Measurements from ENCODE around the gene SAMD13. TPM values are rescaled to one million over a fixed set of nuclear protein-coding genes. Genes with fewer than 3 reads are reported as not detected.

Gene SAMD13
- total RNA-seq, 1 donor from 2014 or later = 14.3 TPM

GRCh38 chr1:84265867-84266266, 35.6 kb upstream of the SAMD13 start:
- H3K27me3 Mint-ChIP-seq = no peaks in the 10 kb centered on the region
- H3K36me3 Mint-ChIP-seq (ENCODE audit: insufficient read depth) = peaks cover 8% of the 10 kb centered on the region
- no peak for DNase-seq (ENCODE audit: low spot score, unreplicated experiment)
- H3K4me1 Mint-ChIP-seq (ENCODE audit: low read depth) = peaks cover 45% of the 10 kb centered on the region
- no peak overlapping the region for H3K4me3 Mint-ChIP-seq (ENCODE audit: low read depth)
- H3K27ac Mint-ChIP-seq = peak overlapping the region; percentile 9
- TF ChIP-seq CTCF (IDR thresholded peaks at IDR 0.05; ENCODE audit: unreplicated experiment) = no peak
- peaks cover 12% of the 10 kb centered on the region for H3K9me3 Mint-ChIP-seq (ENCODE audit: low read depth)

- H3K36me3 Mint-ChIP-seq (ENCODE audit: insufficient read depth) = peaks cover 8% of the 10 kb centered on the region
- H3K27me3 Mint-ChIP-seq = no peaks in the 10 kb centered on the region
- no peak for DNase-seq (ENCODE audit: low spot score, unreplicated experiment)
- no peak overlapping the region for H3K27ac Mint-ChIP-seq
- H3K4me3 Mint-ChIP-seq (ENCODE audit: low read depth) = no peak overlapping the region
- no peak for TF ChIP-seq CTCF (IDR thresholded peaks at IDR 0.05; ENCODE audit: unreplicated experiment)
- peaks cover 47% of the 10 kb centered on the region for H3K4me1 Mint-ChIP-seq (ENCODE audit: low read depth)
- peaks cover 12% of the 10 kb centered on the region for H3K9me3 Mint-ChIP-seq (ENCODE audit: low read depth)
Measured at GRCh38 chr1:84266748-84267147, 34.8 kb upstream of the SAMD13 start.

GRCh38 chr1:84267476-84267875, 34.0 kb upstream of the SAMD13 start:
- no peak overlapping the region for H3K4me3 Mint-ChIP-seq (ENCODE audit: low read depth)
- no peak for DNase-seq (ENCODE audit: low spot score, unreplicated experiment)
- H3K9me3 Mint-ChIP-seq (ENCODE audit: low read depth) = peaks cover 12% of the 10 kb centered on the region
- peaks cover 7% of the 10 kb centered on the region for H3K36me3 Mint-ChIP-seq (ENCODE audit: insufficient read depth)
- no peaks in the 10 kb centered on the region for H3K27me3 Mint-ChIP-seq
- no peak for TF ChIP-seq CTCF (IDR thresholded peaks at IDR 0.05; ENCODE audit: unreplicated experiment)
- H3K4me1 Mint-ChIP-seq (ENCODE audit: low read depth) = peaks cover 50% of the 10 kb centered on the region
- no peak overlapping the region for H3K27ac Mint-ChIP-seq

- Mint-ChIP-seq H3K4me1 (ENCODE audit: low read depth) (peaks cover 48% of the 10 kb centered on the region), H3K27me3 (no peaks in the 10 kb centered on the region), H3K9me3 (ENCODE audit: low read depth) (peaks cover 15% of the 10 kb centered on the region), H3K36me3 (ENCODE audit: insufficient read depth) (peaks cover 7% of the 10 kb centered on the region), H3K4me3 (ENCODE audit: low read depth) (no peak overlapping the region), H3K27ac (no peak overlapping the region)
- DNase-seq (ENCODE audit: low spot score, unreplicated experiment) = no peak
- no peak for TF ChIP-seq CTCF (IDR thresholded peaks at IDR 0.05; ENCODE audit: unreplicated experiment)
Measured at GRCh38 chr1:84268346-84268745, 33.2 kb upstream of the SAMD13 start.

GRCh38 chr1:84269306-84269705, 32.2 kb upstream of the SAMD13 start:
- Mint-ChIP-seq H3K4me1 (ENCODE audit: low read depth) (peaks cover 44% of the 10 kb centered on the region), H3K4me3 (ENCODE audit: low read depth) (no peak overlapping the region), H3K36me3 (ENCODE audit: insufficient read depth) (peaks cover 15% of the 10 kb centered on the region), H3K27me3 (no peaks in the 10 kb centered on the region), H3K9me3 (ENCODE audit: low read depth) (peaks cover 25% of the 10 kb centered on the region), H3K27ac (peak overlapping the region; percentile 85)
- TF ChIP-seq CTCF (IDR thresholded peaks at IDR 0.05; ENCODE audit: unreplicated experiment) = no peak
- DNase-seq (ENCODE audit: low spot score, unreplicated experiment) = no peak

All from progenitor cell of endocrine pancreas (in vitro differentiated cells).